Spleen (tissue), 11 donors: Measurements from ENCODE around the gene PGRMC2. TPM values are rescaled to one million over a fixed set of nuclear protein-coding genes. Genes with fewer than 3 reads are reported as not detected.

Experiments used
- DNase-seq: peaks from one replicate; pipeline ENCODE4 v3.0.0-alpha.2; 2020
- H3K27ac ChIP-seq, 8 donors: fragments of 200-600 bp; sonication (generic) in 7 of 8; 1 replicate in 4 of 8; 2 replicates in 4 of 8; pipeline versions ENCODE4 v1.5.0 to v1.8.0; 2016 to 2021; ENCODE audit warnings: inconsistent platforms in 4 of 8, mild to moderate bottlenecking in 4 of 8, moderate library complexity in 1 of 8
- H3K27me3 ChIP-seq, 7 donors: fragments of 200-600 bp; sonication (generic) in 6 of 7; replicated peaks in 1 of 7; 1 replicate in 4 of 7; 2 replicates in 3 of 7; pipeline versions ENCODE4 v1.5.0 to v1.8.0; 2016 to 2021; ENCODE audit warnings: inconsistent platforms in 3 of 7, mild to moderate bottlenecking in 1 of 7
- H3K36me3 ChIP-seq, 6 donors: fragments of 200-600 bp; sonication (generic) in 5 of 6; 1 replicate in 4 of 6; 2 replicates in 2 of 6; pipeline versions ENCODE4 v1.5.0 to v1.8.0; 2016 to 2021; ENCODE audit warnings: inconsistent platforms in 2 of 6
- H3K4me1 ChIP-seq, 6 donors: fragments of 200-600 bp; sonication (generic) in 5 of 6; 1 replicate in 3 of 6; 2 replicates in 3 of 6; pipeline versions ENCODE4 v1.5.0 to v1.8.0; 2016 to 2021; ENCODE audit warnings: inconsistent platforms in 3 of 6
- H3K4me3 ChIP-seq, 8 donors: fragments of 200-600 bp; sonication (generic) in 7 of 8; 1 replicate in 4 of 8; 2 replicates in 4 of 8; pipeline versions ENCODE4 v1.5.0 to v1.8.0; 2016 to 2021; ENCODE audit warnings: inconsistent platforms in 4 of 8, mild to moderate bottlenecking in 4 of 8, moderate library complexity in 2 of 8
- H3K9me3 ChIP-seq, 8 donors: fragments of 200-600 bp; sonication (generic) in 7 of 8; 1 replicate in 4 of 8; 2 replicates in 4 of 8; pipeline versions ENCODE4 v1.5.0 to v1.8.0; 2016 to 2021; ENCODE audit warnings: inconsistent platforms in 4 of 8
- POLR2A ChIP-seq, 3 donors: fragments of 450-650 bp; IDR thresholded peaks; one replicate each; pipeline ENCODE4 v1.5.1; 2017; ENCODE audit warnings: antibody characterized with exemption in 3 of 3, mild to moderate bottlenecking in 1 of 3
- POLR2AphosphoS5 ChIP-seq, 3 donors: sonication (generic); formaldehyde crosslinking; IDR thresholded peaks; one replicate each; pipeline ENCODE4 v1.5.1; 2017; ENCODE audit warnings: antibody characterized with exemption in 3 of 3
- WGBS, 5 donors: extraction: QIAGEN DNeasy Blood & Tissue Kit in 3 of 5; methylation state at CpG; one replicate each; pipeline versions ENCODE4 v1.1.5 to v1.1.7; 2013 to 2018; 5-methylcytosine and 5-hydroxymethylcytosine counted together
- intact Hi-C: fragments of 100-400 bp; cut with DNase I; formaldehyde crosslinking; loops from one replicate; pipeline ENCODE4 v1.15.0; 2023; ENCODE audit warnings: low total_unique reads
- polyA plus RNA-seq, 3 donors: library from polyadenylated mRNA; stranded (reverse); fragments of 200-250 nt; gene quantifications; one replicate each; pipeline ENCODE4 v1.2.1, GENCODE V29; 2013
- total RNA-seq, 7 donors: library from RNA; depleted of rRNA in 3 of 7; stranded (reverse); fragments of >200 nt in 3 of 7; fragmentation: NEBNext Ultra II Directional in 4 of 7; extraction: Animal tissue kit (Norgen Biotek cat#: 25700) in 4 of 7; gene quantifications; one replicate each; pipeline versions ENCODE4 v1.1.0 to v1.2.1, GENCODE V29; 2016 to 2021
- TF ChIP-seq, protein P1 (sequence below), 11 experiments: fragments of 200-600 bp in 7 of 11; fragments of 450-650 bp in 4 of 11; sonication (generic) in 4 of 11; IDR thresholded peaks in 8 of 11; conservative IDR thresholded peaks in 3 of 11; 1 replicate in 7 of 11; 2 replicates in 4 of 11; pipeline versions ENCODE4 v1.4.0 to v1.8.0; 2016 to 2021; ENCODE audit warnings: antibody characterized with exemption in 11 of 11, inconsistent platforms in 4 of 11, mild to moderate bottlenecking in 1 of 11
- donor health status: healthy with polysubstance abuse.
- donor health status: DM: no; HTN: no; CAD: no; lungs with moderate emphysema.
- donor health status: DM: no; HTN: no; CAD: no.
- donor health status: Bipolar disorder and iron deficiency.
- donor health status: healthy.
- donor health status: DM: no; HTN: no; CAD: no.
- donor health status: DM: yes; HTN: yes; CAD: no.

The PGRMC2 gene
- total and polyA plus RNA-seq, 10 donors, result 13.8 to 46.8 (median 29.8) TPM

DNA sequence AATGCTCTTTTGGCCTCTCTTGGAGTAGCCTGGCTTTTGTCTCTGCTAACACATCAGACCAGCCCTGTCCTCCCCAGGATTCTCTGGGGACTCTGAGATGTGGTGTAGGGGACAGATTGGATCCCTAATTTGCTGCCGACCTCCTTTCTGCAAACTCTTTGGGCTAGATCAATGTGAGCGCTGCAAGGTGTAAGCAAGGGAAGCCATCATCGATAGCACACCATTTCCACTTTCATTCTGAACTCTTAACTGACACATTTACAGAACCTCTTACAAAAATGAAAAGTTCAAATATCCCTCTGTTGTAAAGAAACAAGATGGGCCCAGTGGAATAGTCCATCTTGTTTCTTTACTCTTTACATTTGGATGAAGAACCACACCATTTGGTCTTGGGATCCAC lies 46.6 kb downstream of the PGRMC2 start:
- no peaks in the 10 kb centered on the region for H3K9me3 ChIP-seq
- intact Hi-C loops, result no loop called here
- 87 to 95% (median 91%) methylated on average over 3 of the region's 3 CpGs for WGBS, 5 donors
- TF ChIP-seq POLR2AphosphoS5 (IDR thresholded peaks at IDR 0.05), result no peak
- TF ChIP-seq POLR2A (IDR thresholded peaks at IDR 0.05), result no peak
- TF ChIP-seq, protein P1, sequence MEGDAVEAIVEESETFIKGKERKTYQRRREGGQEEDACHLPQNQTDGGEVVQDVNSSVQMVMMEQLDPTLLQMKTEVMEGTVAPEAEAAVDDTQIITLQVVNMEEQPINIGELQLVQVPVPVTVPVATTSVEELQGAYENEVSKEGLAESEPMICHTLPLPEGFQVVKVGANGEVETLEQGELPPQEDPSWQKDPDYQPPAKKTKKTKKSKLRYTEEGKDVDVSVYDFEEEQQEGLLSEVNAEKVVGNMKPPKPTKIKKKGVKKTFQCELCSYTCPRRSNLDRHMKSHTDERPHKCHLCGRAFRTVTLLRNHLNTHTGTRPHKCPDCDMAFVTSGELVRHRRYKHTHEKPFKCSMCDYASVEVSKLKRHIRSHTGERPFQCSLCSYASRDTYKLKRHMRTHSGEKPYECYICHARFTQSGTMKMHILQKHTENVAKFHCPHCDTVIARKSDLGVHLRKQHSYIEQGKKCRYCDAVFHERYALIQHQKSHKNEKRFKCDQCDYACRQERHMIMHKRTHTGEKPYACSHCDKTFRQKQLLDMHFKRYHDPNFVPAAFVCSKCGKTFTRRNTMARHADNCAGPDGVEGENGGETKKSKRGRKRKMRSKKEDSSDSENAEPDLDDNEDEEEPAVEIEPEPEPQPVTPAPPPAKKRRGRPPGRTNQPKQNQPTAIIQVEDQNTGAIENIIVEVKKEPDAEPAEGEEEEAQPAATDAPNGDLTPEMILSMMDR (IDR thresholded peaks at IDR 0.05 in 8 of 11, conservative IDR thresholded peaks at IDR 0.05 in 3 of 11), result no peak
- DNase-seq, result no peak
- H3K27me3 ChIP-seq, result no peaks in the 10 kb centered on the region
- no peak overlapping the region for H3K4me3 ChIP-seq
- H3K4me1 ChIP-seq, result no peaks in the 10 kb centered on the region
- no peak overlapping the region for H3K27ac ChIP-seq
- H3K36me3 ChIP-seq, result no peaks in the 10 kb centered on the region

DNA sequence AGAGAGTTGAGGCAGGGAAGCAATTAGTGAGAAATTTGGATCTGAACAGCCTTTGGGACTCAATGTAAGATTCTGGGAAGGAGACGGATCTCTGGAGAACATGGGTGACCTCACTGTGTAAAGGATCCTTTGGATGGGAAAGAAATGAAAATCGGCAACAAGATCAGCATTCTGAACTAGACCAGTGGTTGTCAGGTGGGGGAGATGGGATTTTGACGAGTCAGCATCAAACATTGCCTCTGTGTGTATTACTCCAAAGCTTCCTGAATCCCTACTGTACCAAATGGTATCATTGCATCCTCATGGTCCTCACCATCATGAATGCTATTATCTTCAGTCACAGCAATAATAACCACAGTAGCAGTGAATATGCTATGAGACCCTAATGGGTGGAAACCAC lies 52.8 kb downstream of the PGRMC2 start:
- 89 to 95% (median 94%) methylated on average over 3 of the region's 3 CpGs for WGBS, 5 donors
- Histone ChIP-seq H3K9me3 (no peaks in the 10 kb centered on the region), H3K4me1 (no peaks in the 10 kb centered on the region), H3K36me3 (no peaks in the 10 kb centered on the region), H3K4me3 (no peak overlapping the region), H3K27ac (no peak overlapping the region), H3K27me3 (no peaks in the 10 kb centered on the region)
- intact Hi-C loops, result no loop called here
- TF ChIP-seq POLR2AphosphoS5 (IDR thresholded peaks at IDR 0.05) (no peak), POLR2A (IDR thresholded peaks at IDR 0.05) (no peak)
- TF ChIP-seq, protein P1 (IDR thresholded peaks at IDR 0.05 in 8 of 11, conservative IDR thresholded peaks at IDR 0.05 in 3 of 11), result no peak
- DNase-seq, result no peak

DNA sequence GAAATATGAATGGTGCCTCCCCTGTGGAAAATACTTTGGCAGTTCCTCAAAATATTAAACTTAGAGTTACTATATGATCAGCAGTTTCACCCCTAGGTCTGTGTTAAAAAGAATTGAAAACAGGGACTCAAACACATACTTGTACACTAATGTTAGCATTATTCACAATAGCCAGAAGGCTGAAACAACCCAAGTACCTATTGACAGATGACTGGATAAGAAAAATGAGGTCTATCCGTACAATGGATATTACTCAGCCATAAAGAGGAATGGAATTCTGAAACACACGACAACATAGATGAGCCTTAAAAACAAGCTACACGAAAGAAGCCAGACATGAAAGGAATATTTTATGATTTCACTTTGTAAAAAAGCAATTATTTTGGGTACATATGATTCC lies 54.9 kb downstream of the PGRMC2 start:
- 92 to 97% (median 94%) methylated on average over 3 of the region's 3 CpGs for WGBS, 5 donors
- Histone ChIP-seq H3K36me3 (no peaks in the 10 kb centered on the region), H3K4me3 (no peak overlapping the region), H3K27ac (no peak overlapping the region), H3K9me3 (no peaks in the 10 kb centered on the region), H3K27me3 (no peaks in the 10 kb centered on the region), H3K4me1 (no peaks in the 10 kb centered on the region)
- no peak for DNase-seq
- TF ChIP-seq, protein P1 (IDR thresholded peaks at IDR 0.05 in 8 of 11, conservative IDR thresholded peaks at IDR 0.05 in 3 of 11), result no peak
- TF ChIP-seq POLR2A (IDR thresholded peaks at IDR 0.05) (no peak), POLR2AphosphoS5 (IDR thresholded peaks at IDR 0.05) (no peak)
- intact Hi-C loops, result no loop called here

DNA sequence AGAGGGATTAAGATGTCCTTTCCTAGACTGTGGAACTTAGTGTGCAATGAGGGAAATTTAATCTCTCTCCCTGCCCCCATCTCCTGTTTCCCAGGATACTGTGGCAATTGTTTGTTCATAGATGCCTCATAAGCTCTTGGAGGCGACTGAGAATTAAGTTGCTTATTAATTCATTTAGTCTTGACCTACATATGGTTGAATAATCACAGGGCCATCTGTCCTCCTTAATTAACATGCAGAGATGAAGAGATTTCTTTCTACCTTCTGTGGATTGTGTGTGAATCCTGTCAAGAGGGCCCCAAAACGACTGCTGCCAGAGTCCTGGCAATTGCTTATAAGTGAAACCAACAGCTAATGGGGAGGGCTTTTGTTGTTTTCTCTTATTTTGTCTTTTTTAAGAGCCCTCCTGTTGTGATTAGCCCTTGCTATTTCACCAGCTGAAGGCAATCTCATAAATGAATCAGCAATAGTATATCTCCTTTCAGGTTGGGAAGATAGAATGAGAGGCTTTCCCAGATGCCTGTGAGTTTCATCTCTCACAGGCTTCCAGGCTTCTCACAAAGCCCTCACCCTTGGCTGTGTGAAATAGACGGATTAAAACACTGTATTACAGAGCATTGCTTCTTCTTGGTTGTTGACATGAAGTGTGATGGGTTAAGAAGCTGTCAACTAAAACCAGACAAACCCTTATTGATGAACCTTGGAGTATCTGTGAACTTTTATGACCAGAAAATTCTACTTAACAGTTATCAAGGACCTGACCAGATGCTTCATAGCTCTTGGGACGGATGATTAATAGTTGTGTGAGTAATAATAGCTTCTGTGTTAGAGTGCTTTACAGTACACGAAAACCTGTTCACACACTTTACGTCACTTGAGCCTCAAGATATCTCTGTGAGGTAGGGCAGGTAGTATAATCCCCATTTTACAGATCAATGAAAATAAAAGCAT lies 58.5 kb downstream of the PGRMC2 start:
- Histone ChIP-seq H3K9me3 (no peaks in the 10 kb centered on the region), H3K4me3 (no peak overlapping the region), H3K27me3 (no peaks in the 10 kb centered on the region), H3K27ac (no peak overlapping the region), H3K36me3 (no peaks in the 10 kb centered on the region), H3K4me1 (no peaks in the 10 kb centered on the region)
- TF ChIP-seq POLR2A (IDR thresholded peaks at IDR 0.05) (no peak), POLR2AphosphoS5 (IDR thresholded peaks at IDR 0.05) (no peak)
- TF ChIP-seq, protein P1 (IDR thresholded peaks at IDR 0.05 in 8 of 11, conservative IDR thresholded peaks at IDR 0.05 in 3 of 11), result no peak
- DNase-seq, result no peak
- intact Hi-C loops, result no loop called here
- WGBS, 5 donors, result 68 to 80% (median 70%) methylated on average over 6 of the region's 6 CpGs
